ENCODE measurements around the gene SPCS1. TPM values are rescaled to one million over a fixed set of nuclear protein-coding genes. Genes with fewer than 3 reads are reported as not detected.
A peak's percentile ranks its signal among the peaks of the same experiment; 100 is the strongest.
"Not testable (repeated sequence)": the region's sequence is repeated elsewhere in the genome, so short reads cannot be mapped to it uniquely, and the experiment has no call there.

The SPCS1 gene
- total RNA-seq (52.0 TPM), polyA plus RNA-seq (152 TPM)

- no peaks in the 10 kb centered on the region for H3K4me1 ChIP-seq (ENCODE audit: insufficient read depth)
- peak within 1 kb of the TSS; percentile 90 for H3K27ac ChIP-seq (ENCODE audit: low read depth)
- H3K36me3 ChIP-seq (ENCODE audit: insufficient read depth): no peaks in the 10 kb centered on the region
- H3K4me3 ChIP-seq (ENCODE audit: low read depth, low read length): peak within 1 kb of the TSS; percentile 90
- DNase-seq (ENCODE audit: extremely low spot score): no peak
- under 1% methylated on average over 94 of the region's 94 CpGs for WGBS
These were observed at the start of gene SPCS1, which contains the start of gene GLT8D1 for GRCh38 chr3:52705688-52706686. TSS of gene SPCS1 (plus strand) at chr3:52706106. CDS start at chr3:52706247, 141 bp downstream. TSS of gene GLT8D1 (minus strand) at chr3:52705791. CDS start at chr3:52700460, 5,331 bp downstream.

DNA sequence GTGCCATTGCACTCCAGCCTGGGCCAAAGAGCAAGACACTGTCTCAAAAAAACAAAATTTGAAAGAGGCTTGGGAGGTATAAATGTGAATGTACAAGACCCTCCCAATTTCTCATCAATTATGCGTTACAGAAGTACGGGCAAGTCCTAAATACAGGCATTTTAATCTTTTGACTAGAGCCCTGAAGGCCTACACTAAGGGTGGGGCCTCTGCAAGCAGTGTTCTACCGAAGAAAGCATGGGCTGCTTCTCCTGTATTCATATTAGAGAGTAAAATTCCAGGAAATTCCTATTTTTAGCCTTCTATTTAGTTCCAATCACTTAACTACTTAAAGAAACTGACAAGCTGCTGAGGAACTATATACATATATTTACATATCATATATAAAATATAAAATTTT is 45.9 kb upstream of the SPCS1 start:
- DNase-seq (ENCODE audit: extremely low spot score): no peak
- H3K27ac ChIP-seq (ENCODE audit: low read depth): no peak overlapping the region
- 90% methylated on average over 3 of the region's 3 CpGs for WGBS
- no peaks in the 10 kb centered on the region for H3K4me1 ChIP-seq (ENCODE audit: insufficient read depth)
- H3K4me3 ChIP-seq (ENCODE audit: low read depth, low read length): no peak overlapping the region
- H3K36me3 ChIP-seq (ENCODE audit: insufficient read depth): peaks cover 3% of the 10 kb centered on the region

- WGBS: 91% methylated on average over 3 of the region's 3 CpGs
- Histone ChIP-seq H3K4me1 (ENCODE audit: insufficient read depth) (no peaks in the 10 kb centered on the region), H3K36me3 (ENCODE audit: insufficient read depth) (peaks cover 2% of the 10 kb centered on the region), H3K4me3 (ENCODE audit: low read depth, low read length) (no peak overlapping the region), H3K27ac (ENCODE audit: low read depth) (no peak overlapping the region)
- no peak for DNase-seq (ENCODE audit: extremely low spot score)
These were observed 42.8 kb upstream of the SPCS1 start for GRCh38 chr3:52663098-52663497.

DNA sequence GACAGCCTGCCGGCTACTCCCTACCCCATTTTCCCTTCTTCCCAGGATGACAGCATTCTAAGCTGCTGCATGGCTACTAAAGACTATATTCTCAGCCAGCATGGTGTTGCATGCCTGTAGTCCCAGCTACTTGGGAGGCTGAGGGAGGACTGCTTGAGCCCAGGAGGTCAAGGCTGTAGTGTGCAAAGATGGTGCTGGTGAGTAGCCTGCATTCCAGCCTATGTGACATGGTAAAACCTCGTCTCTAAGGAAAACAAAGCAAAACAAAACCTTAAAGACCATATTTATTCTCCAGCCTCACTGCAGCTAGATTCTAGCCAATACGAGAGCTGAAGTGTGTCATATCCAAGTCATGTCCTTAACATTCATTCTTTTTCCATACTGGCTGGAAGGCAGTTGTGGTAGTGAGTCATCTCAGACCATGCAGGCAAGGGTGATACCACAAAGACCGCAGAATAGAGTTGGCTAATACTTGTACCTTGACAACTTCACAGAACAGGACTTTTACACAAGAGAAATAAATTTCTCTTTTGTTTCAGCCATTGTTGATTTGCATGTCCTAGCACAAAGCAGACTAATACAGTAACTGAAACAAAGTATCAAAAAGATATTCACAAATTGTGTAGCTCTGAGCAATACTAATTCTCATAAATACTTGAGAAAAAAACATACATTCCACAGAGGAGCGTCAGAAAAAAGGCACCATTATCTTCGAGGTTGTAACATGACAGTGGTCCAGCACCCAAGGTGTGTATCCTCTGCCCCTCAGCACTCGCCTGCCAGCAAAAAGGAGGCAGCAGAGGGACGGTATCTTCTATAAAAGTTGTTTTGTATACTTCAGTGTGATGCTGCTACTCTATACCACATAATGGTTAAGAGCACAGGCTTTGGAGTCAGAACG is 35.0 kb upstream of the SPCS1 start:
- no peak for DNase-seq (ENCODE audit: extremely low spot score)
- H3K36me3 ChIP-seq (ENCODE audit: insufficient read depth): peaks cover 6% of the 10 kb centered on the region

GRCh38 chr3:52671676-52672075 is 34.2 kb upstream of the SPCS1 start:
- WGBS: 59% methylated on average over 1 of the region's 1 CpG
- H3K36me3 ChIP-seq (ENCODE audit: insufficient read depth): peaks cover 6% of the 10 kb centered on the region
- no peak overlapping the region for H3K4me3 ChIP-seq (ENCODE audit: low read depth, low read length)
- no peak overlapping the region for H3K27ac ChIP-seq (ENCODE audit: low read depth)
- H3K4me1 ChIP-seq (ENCODE audit: insufficient read depth): no peaks in the 10 kb centered on the region
- no peak for DNase-seq (ENCODE audit: extremely low spot score)

More for the DNA sequence above, 35.0 kb upstream of the SPCS1 start:
- H3K4me3 ChIP-seq (ENCODE audit: low read depth, low read length): no peak overlapping the region
- H3K4me1 ChIP-seq (ENCODE audit: insufficient read depth): no peaks in the 10 kb centered on the region
- H3K27ac ChIP-seq (ENCODE audit: low read depth): no peak overlapping the region
- WGBS: 56% methylated on average over 9 of the region's 9 CpGs

DNA sequence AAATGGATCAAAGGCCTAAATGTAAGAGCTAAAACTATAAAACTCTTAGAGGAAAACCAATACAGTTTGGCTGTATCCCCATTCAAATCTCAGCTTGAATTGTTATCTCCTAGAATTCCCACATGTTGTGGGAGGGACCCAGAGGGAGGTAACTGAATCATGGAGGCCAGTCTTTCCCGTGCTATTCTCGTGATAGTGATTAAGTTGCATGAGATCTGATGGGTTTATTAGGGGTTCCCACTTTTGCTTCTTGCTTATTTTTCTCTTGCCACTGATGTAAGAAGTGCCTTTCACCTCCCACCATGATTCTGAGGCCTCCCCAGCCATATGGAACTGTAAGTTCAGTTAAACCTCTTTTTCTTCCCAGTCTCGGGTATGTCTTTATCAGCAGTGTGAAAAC is 29.7 kb upstream of the SPCS1 start:
- not testable (repeated sequence) for H3K4me3 ChIP-seq (ENCODE audit: low read depth, low read length); H3K27ac ChIP-seq (ENCODE audit: low read depth); H3K36me3 ChIP-seq (ENCODE audit: insufficient read depth); DNase-seq (ENCODE audit: extremely low spot score); H3K4me1 ChIP-seq (ENCODE audit: insufficient read depth)
- WGBS: 85% methylated on average over 3 of the region's 3 CpGs

DNA sequence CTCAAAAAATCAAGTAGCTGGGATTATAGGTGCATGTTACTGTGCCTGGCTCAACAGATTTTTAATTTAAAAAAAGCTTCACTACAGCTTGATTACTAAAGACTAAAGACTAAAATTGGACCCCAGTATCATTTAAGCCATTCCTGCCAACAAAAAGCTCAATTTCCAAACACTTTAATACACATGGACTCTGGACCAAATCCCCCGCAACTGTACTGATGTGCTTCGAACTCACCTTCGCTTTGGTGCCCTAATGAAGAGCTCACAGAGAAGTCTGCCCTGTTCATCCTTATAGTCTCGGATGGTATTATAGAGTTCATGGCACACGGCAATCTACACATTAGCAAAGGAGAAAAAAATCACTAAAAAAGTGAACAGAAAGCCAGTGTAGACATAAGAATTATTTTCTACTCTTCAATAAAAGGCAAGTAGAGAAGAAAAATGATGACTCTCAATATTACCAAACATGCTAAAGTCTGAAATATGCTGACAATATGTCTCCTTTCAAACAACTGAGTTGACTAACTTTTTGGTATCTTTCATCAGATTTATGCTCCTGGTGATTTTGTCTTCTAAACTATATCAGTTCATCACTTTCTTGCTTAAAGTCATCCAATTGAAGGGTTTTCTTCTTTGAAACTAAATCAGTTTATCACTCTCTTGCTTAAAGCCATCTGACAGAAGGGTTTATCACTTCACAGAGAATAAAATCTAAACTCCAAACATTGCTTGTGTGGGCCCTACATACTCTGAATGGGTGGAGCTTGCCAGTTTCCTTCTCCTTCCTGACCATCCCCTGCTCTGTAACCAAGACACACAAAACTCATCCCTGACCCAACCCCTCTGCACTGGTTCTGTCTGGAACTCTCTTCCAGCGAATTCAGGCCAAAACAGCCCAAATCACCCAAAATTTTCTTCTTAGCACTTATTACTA is 27.4 kb upstream of the SPCS1 start:
- Histone ChIP-seq H3K27ac (ENCODE audit: low read depth) (no peak overlapping the region), H3K36me3 (ENCODE audit: insufficient read depth) (peaks cover 3% of the 10 kb centered on the region), H3K4me1 (ENCODE audit: insufficient read depth) (no peaks in the 10 kb centered on the region), H3K4me3 (ENCODE audit: low read depth, low read length) (no peak overlapping the region)
- WGBS: 95% methylated on average over 6 of the region's 6 CpGs
- no peak for DNase-seq (ENCODE audit: extremely low spot score)

DNA sequence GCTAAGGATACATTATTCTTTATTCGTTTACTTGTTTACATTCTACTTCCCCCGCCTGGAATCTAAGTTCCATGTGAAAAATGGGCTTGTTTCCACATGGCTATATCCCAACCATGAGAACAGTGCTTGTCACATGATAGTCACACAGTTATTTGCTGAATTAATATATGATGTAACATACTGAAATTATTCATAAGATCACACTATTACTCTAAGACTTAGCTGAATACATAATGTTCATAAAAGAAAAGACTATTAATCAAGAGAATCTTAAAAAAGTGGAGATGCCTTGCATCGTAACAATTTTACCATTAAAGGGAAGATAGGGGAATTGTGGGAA is 26.7 kb upstream of the SPCS1 start:
- no peak for DNase-seq (ENCODE audit: extremely low spot score)
- Histone ChIP-seq H3K27ac (ENCODE audit: low read depth) (no peak overlapping the region), H3K4me1 (ENCODE audit: insufficient read depth) (no peaks in the 10 kb centered on the region), H3K4me3 (ENCODE audit: low read depth, low read length) (no peak overlapping the region), H3K36me3 (ENCODE audit: insufficient read depth) (peaks cover 3% of the 10 kb centered on the region)
- 65% methylated on average over 3 of the region's 3 CpGs for WGBS

DNA sequence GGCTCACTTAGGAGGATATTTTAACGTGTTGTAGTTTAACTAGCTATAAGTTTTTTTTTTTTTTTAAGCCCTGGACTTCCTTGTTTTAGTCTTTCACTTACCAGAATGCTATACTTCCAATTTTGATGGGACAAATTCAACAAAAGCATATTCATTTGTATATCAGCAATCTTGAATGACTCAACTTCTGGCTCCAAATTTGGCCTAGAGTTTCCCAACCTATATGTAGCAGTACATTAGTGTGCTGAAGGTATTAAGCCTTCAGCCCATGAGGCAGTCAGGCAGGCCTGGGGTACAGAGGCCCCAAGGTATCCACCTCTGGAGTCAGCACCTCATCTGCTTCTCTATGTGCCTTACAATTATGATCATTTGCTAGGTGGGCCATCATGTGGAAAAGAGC is 26.1 kb upstream of the SPCS1 start:
- Histone ChIP-seq H3K36me3 (ENCODE audit: insufficient read depth) (peaks cover 1% of the 10 kb centered on the region), H3K4me3 (ENCODE audit: low read depth, low read length) (no peak overlapping the region), H3K27ac (ENCODE audit: low read depth) (no peak overlapping the region), H3K4me1 (ENCODE audit: insufficient read depth) (no peaks in the 10 kb centered on the region)
- DNase-seq (ENCODE audit: extremely low spot score): no peak
- 65% methylated on average over 1 of the region's 1 CpG for WGBS

DNA sequence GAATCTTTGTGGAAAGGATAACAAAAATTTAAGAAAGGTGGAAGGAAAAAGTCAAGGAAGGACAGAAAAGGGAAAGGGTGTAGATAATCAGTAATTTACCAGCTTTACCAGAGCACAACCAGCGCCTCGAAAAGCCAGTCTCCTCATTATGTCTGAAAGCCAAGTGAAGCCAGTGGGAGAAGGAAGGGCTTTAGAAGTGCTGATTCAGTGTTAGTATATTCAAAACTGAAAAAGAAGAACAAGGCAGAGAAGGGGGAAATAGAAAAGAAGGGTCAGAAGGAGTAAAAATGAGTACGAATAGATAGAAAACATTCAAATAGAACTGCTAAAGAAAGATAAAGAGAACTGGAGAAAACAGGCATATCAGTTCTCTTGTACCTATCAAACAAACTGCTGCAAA is 24.3 kb upstream of the SPCS1 start:
- Histone ChIP-seq H3K4me1 (ENCODE audit: insufficient read depth) (no peaks in the 10 kb centered on the region), H3K27ac (ENCODE audit: low read depth) (peak overlapping the region; percentile 32), H3K36me3 (ENCODE audit: insufficient read depth) (no peaks in the 10 kb centered on the region), H3K4me3 (ENCODE audit: low read depth, low read length) (no peak overlapping the region)
- DNase-seq (ENCODE audit: extremely low spot score): no peak
- WGBS: 80% methylated on average over 3 of the region's 3 CpGs

DNA sequence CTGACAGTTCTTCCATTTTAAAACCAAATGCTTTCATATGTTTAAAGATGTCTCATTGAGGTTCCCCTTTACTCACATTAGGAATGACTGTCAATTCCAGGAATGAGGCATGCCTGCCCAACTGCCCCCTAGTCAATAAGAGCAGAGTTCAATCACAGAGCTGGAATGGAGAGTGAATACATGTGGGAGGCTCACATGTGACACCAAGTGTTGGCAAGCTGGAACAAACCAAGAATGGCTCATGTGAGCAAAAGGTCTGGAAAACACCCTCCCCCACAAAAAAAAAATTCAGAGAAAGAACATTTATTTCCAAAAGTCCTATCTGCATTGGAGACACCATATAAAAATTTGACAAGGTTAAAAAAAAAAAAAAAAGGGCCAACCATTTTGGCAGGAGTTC is 23.9 kb upstream of the SPCS1 start:
- no peak overlapping the region for H3K4me3 ChIP-seq (ENCODE audit: low read depth, low read length)
- no peak for DNase-seq (ENCODE audit: extremely low spot score)
- no peaks in the 10 kb centered on the region for H3K4me1 ChIP-seq (ENCODE audit: insufficient read depth)
- H3K27ac ChIP-seq (ENCODE audit: low read depth): peak overlapping the region; percentile 32
- no peaks in the 10 kb centered on the region for H3K36me3 ChIP-seq (ENCODE audit: insufficient read depth)

- no peaks in the 10 kb centered on the region for H3K4me1 ChIP-seq (ENCODE audit: insufficient read depth)
These were observed 22.3 kb upstream of the SPCS1 start for GRCh38 chr3:52683611-52684010.

GRCh38 chr3:52684184-52684583 is 21.7 kb upstream of the SPCS1 start:
- 53% methylated on average over 5 of the region's 5 CpGs for WGBS
- H3K4me3 ChIP-seq (ENCODE audit: low read depth, low read length): no peak overlapping the region
- H3K36me3 ChIP-seq (ENCODE audit: insufficient read depth): peaks cover 4% of the 10 kb centered on the region
- H3K4me1 ChIP-seq (ENCODE audit: insufficient read depth): no peaks in the 10 kb centered on the region
- no peak overlapping the region for H3K27ac ChIP-seq (ENCODE audit: low read depth)
- DNase-seq (ENCODE audit: extremely low spot score): no peak

More at GRCh38 chr3:52683611-52684010, 22.3 kb upstream of the SPCS1 start:
- no peak overlapping the region for H3K27ac ChIP-seq (ENCODE audit: low read depth)
- no peak overlapping the region for H3K4me3 ChIP-seq (ENCODE audit: low read depth, low read length)
- peaks cover 2% of the 10 kb centered on the region for H3K36me3 ChIP-seq (ENCODE audit: insufficient read depth)
- WGBS: 85% methylated on average over 6 of the region's 6 CpGs
- DNase-seq (ENCODE audit: extremely low spot score): no peak
